ENCODE results near the gene ATP8B4. TPM values are rescaled to one million over a fixed set of nuclear protein-coding genes. Genes with fewer than 3 reads are reported as not detected.
"Not testable (repeated sequence)": the region's sequence is repeated elsewhere in the genome, so short reads cannot be mapped to it uniquely, and the experiment has no call there.

Gene ATP8B4
- polyA plus RNA-seq (ENCODE audit: insufficient read length in 12 of 12): 1 to 10 TPM in 10 of 12 donors, not detected in 2; 2.4 to 4.8 (median 3.4) TPM
- long read RNA-seq, donor 1: 0 reads
- long read RNA-seq, donor 2: 0 reads
- long read RNA-seq, donor 3, partial matches to known transcripts: 0 of 1 reads
- long read RNA-seq, donor 3, other reads (novel, unspliced or antisense): 0 of 1 reads
- long read RNA-seq, donor 4: 0 reads
- long read RNA-seq, donor 5: 0 reads
- long read RNA-seq, donor 6: 0 reads
- long read RNA-seq, donor 7: 0 reads
- long read RNA-seq, donor 8: 0 reads
- long read RNA-seq, donor 9: 0 reads
- long read RNA-seq, donor 10, partial matches to known transcripts: 0 of 1 reads
- long read RNA-seq, donor 10, other reads (novel, unspliced or antisense): 0 of 1 reads
- long read RNA-seq, donor 11: 0 reads

GRCh38 chr15:50119063-50120040 is at the start of gene ATP8B4:
Gene ATP8B4, minus strand, starts transcription at chr15:50119233. Its CDS starts 12,267 bp downstream, at chr15:50106966.
- no peak for DNase-seq

- no peak for DNase-seq
Observed at GRCh38 chr15:50168379-50168778, 49.3 kb upstream of the ATP8B4 start.

GRCh38 chr15:50167110-50167509 is 48.1 kb upstream of the ATP8B4 start:
- DNase-seq: no peak

GRCh38 chr15:50166216-50166615 is 47.2 kb upstream of the ATP8B4 start:
- no peak for DNase-seq

- DNase-seq: no peak
Observed at GRCh38 chr15:50164458-50164857, 45.4 kb upstream of the ATP8B4 start.

- no peak for DNase-seq
Observed at GRCh38 chr15:50163719-50164410, 44.8 kb upstream of the ATP8B4 start.

- DNase-seq: no peak
Observed at GRCh38 chr15:50162969-50163718, 44.1 kb upstream of the ATP8B4 start.

GRCh38 chr15:50158236-50158635 is 39.2 kb upstream of the ATP8B4 start:
- DNase-seq: not testable (repeated sequence)

- no peak for DNase-seq
Observed at GRCh38 chr15:50151476-50151875, 32.4 kb upstream of the ATP8B4 start.

GRCh38 chr15:50150851-50151250 is 31.8 kb upstream of the ATP8B4 start:
- no peak for DNase-seq

GRCh38 chr15:50150349-50150748 is 31.3 kb upstream of the ATP8B4 start:
- DNase-seq: no peak

GRCh38 chr15:50149090-50149489 is 30.1 kb upstream of the ATP8B4 start:
- no peak for DNase-seq

GRCh38 chr15:50148362-50148963 is 29.4 kb upstream of the ATP8B4 start:
- DNase-seq: no peak

- DNase-seq: no peak
Observed at GRCh38 chr15:50146632-50147031, 27.6 kb upstream of the ATP8B4 start.

GRCh38 chr15:50145451-50145872 is 26.4 kb upstream of the ATP8B4 start:
- DNase-seq: peak; percentile 78

- DNase-seq: no peak
Observed at GRCh38 chr15:50144341-50145120, 25.5 kb upstream of the ATP8B4 start.

- no peak for DNase-seq
Observed at GRCh38 chr15:50143255-50143860, 24.3 kb upstream of the ATP8B4 start.

GRCh38 chr15:50141856-50142255 is 22.8 kb upstream of the ATP8B4 start:
- no peak for DNase-seq

GRCh38 chr15:50140983-50141382 is 21.9 kb upstream of the ATP8B4 start:
- no peak for DNase-seq
